Endothelial cell of umbilical vein (primary cell): ENCODE measurements around the gene DIP2C.

Experiments used
- EZH2 ChIP-seq: IDR thresholded peaks from 2 replicates; pipeline ENCODE4 v1.6.1; 2012; ENCODE audit warnings: borderline replicate concordance, low read depth, mild to moderate bottlenecking, moderate library complexity, low read length, inconsistent platforms; ENCODE audit not compliant: severe bottlenecking
- FOS ChIP-seq: IDR thresholded peaks from 2 replicates; pipeline ENCODE4 v1.6.1; 2011; ENCODE audit warnings: mild to moderate bottlenecking, low read length, moderate library complexity, borderline replicate concordance; ENCODE audit not compliant: insufficient read depth
- GATA2 ChIP-seq: IDR thresholded peaks from 2 replicates; pipeline ENCODE4 v1.7.0; 2011; ENCODE audit warnings: low read depth, mild to moderate bottlenecking, moderate library complexity, mixed read lengths, low read length; ENCODE audit not compliant: insufficient read length, insufficient read depth
- JUN ChIP-seq: IDR thresholded peaks from 2 replicates; pipeline ENCODE4 v1.6.1; 2011; ENCODE audit warnings: borderline replicate concordance, low read depth; ENCODE audit not compliant: insufficient read length, insufficient read depth
- MYC ChIP-seq: IDR thresholded peaks from one replicate; pipeline ENCODE4 v1.6.1; 2011; ENCODE audit warnings: mild to moderate bottlenecking, low read depth, low read length
- POLR2A ChIP-seq: IDR thresholded peaks from 2 replicates; pipeline ENCODE4 v1.6.1; 2012; ENCODE audit warnings: low read depth, mild to moderate bottlenecking, control low read depth, low read length
- POLR2AphosphoS5 ChIP-seq: IDR thresholded peaks from 2 replicates; pipeline ENCODE4 v1.6.1; 2012; ENCODE audit warnings: low read depth, mild to moderate bottlenecking, control low read depth, low read length, moderate library complexity; ENCODE audit not compliant: insufficient read depth
- TF ChIP-seq, protein P1 (sequence below), 2 donors: IDR thresholded peaks; 1 replicate in 1 of 2; 2 replicates in 1 of 2; pipeline ENCODE4 v1.5.1; 2011; ENCODE audit warnings: low read length in 2 of 2, mild to moderate bottlenecking in 2 of 2, moderate library complexity in 2 of 2, control low read depth in 1 of 2, inconsistent platforms in 1 of 2, low read depth in 1 of 2; ENCODE audit not compliant: insufficient read depth in 1 of 2; ENCODE audit errors: extremely low read depth in 1 of 2
- TF ChIP-seq, protein P2 (sequence below): IDR thresholded peaks from 2 replicates; pipeline ENCODE4 v1.6.1; 2011; ENCODE audit not compliant: insufficient read depth, insufficient read length

DNA sequence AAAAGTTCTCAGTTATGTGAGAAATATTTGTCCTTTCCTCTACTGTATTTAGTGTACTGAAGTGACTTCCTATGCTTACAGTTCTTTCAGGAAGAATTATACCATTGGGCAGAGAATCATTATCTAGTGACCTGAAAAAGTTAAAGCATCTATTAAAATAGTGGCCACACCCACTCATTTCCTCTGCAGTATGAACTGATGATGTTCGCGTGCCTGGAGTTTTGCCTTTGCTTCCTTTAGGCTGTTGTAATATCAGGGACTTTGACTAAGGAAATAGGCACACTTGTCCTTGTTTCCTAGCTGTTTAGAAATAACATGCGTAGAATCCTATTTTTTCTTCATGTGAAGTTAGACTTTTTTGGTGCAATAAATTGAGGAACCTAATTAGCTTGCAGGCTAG lies 453.6 kb downstream of the DIP2C start:
- TF ChIP-seq, protein P1, sequence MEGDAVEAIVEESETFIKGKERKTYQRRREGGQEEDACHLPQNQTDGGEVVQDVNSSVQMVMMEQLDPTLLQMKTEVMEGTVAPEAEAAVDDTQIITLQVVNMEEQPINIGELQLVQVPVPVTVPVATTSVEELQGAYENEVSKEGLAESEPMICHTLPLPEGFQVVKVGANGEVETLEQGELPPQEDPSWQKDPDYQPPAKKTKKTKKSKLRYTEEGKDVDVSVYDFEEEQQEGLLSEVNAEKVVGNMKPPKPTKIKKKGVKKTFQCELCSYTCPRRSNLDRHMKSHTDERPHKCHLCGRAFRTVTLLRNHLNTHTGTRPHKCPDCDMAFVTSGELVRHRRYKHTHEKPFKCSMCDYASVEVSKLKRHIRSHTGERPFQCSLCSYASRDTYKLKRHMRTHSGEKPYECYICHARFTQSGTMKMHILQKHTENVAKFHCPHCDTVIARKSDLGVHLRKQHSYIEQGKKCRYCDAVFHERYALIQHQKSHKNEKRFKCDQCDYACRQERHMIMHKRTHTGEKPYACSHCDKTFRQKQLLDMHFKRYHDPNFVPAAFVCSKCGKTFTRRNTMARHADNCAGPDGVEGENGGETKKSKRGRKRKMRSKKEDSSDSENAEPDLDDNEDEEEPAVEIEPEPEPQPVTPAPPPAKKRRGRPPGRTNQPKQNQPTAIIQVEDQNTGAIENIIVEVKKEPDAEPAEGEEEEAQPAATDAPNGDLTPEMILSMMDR (IDR thresholded peaks at IDR 0.05; ENCODE audit: extremely low read depth in 1 of 2, insufficient read depth in 1 of 2, low read depth in 1 of 2, low read length in 2 of 2) = no peak
- TF ChIP-seq POLR2A = no peak
- TF ChIP-seq, protein P2, sequence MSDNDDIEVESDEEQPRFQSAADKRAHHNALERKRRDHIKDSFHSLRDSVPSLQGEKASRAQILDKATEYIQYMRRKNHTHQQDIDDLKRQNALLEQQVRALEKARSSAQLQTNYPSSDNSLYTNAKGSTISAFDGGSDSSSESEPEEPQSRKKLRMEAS = no peak
- TF ChIP-seq POLR2AphosphoS5 = no peak
- TF ChIP-seq EZH2 = no peak
- no peak for TF ChIP-seq FOS
- TF ChIP-seq MYC = no peak
- no peak for TF ChIP-seq JUN
- no peak for TF ChIP-seq GATA2
